Esophagus squamous epithelium (tissue), 4 donors: Measurements from ENCODE around the gene RANGAP1.

ENCODE experiments used
- CTCF ChIP-seq, 6 experiments: fragments of 450-650 bp in 4 of 6; fragments of 200-600 bp in 2 of 6; sonication (generic) in 2 of 6; IDR thresholded peaks; one replicate each; pipeline ENCODE4 v1.5.1; 2016 to 2019; ENCODE audit warnings: antibody characterized with exemption in 6 of 6, mild to moderate bottlenecking in 4 of 6, moderate library complexity in 4 of 6
- POLR2A ChIP-seq, 4 donors: fragments of 450-650 bp; IDR thresholded peaks; one replicate each; pipeline ENCODE4 v1.6.1; 2017; ENCODE audit warnings: antibody characterized with exemption in 4 of 4, mild to moderate bottlenecking in 4 of 4, moderate library complexity in 3 of 4

- no peak for TF ChIP-seq CTCF (IDR thresholded peaks at IDR 0.05)
- TF ChIP-seq POLR2A (IDR thresholded peaks at IDR 0.05), result no peak
Measured at GRCh38 chr22:41330169-41330568, 44.2 kb upstream of the RANGAP1 start.
